HEK293 (cell line): ENCODE data around the gene ASPSCR1.

ENCODE experiments used
- CTCF ChIA-PET: fragments of 350-600 bp; formaldehyde crosslinking; extraction: SDS; loops from one replicate; lab custom pipeline; 2021; ENCODE audit warnings: antibody characterized with exemption; lab: Yijun Ruan, JAX
- POLR2A ChIA-PET: fragments of 300-600 bp; formaldehyde crosslinking; extraction: SDS; loops from one replicate; lab custom pipeline; 2020; ENCODE audit warnings: antibody characterized with exemption, inconsistent platforms; lab: Yijun Ruan, JAX
- H3K27ac ChIP-seq: fragments of 200-500 bp; sonication (Bioruptor generic); 2 replicates; pipeline ENCODE4 v1.5.1; 2014; ENCODE audit warnings: low read depth, low read length, control low read depth, inconsistent platforms; ENCODE audit errors: extremely low read depth
- H3K36me3 ChIP-seq, 2 experiments: fragments of 200-500 bp in 1 of 2; sonication (Bioruptor generic) in 1 of 2; 1 replicate in 1 of 2; 2 replicates in 1 of 2; pipeline ENCODE4 v1.5.1; 2014 to 2017; ENCODE audit warnings: inconsistent platforms in 2 of 2, low read length in 2 of 2; ENCODE audit not compliant: control insufficient read depth in 2 of 2, insufficient read depth in 1 of 2
- H3K4me1 ChIP-seq: fragments of 200-500 bp; sonication (Bioruptor generic); 2 replicates; pipeline ENCODE4 v1.5.1; 2014; ENCODE audit warnings: mild to moderate bottlenecking, low read length, inconsistent platforms; ENCODE audit not compliant: control insufficient read depth, insufficient read depth
- H3K4me3 ChIP-seq: 2 replicates; pipeline ENCODE4 v1.5.1; 2011; ENCODE audit warnings: low read depth, mild to moderate bottlenecking, control low read depth, low read length, moderate library complexity
- H3K9me3 ChIP-seq: fragments of 200-500 bp; sonication (Bioruptor generic); 2 replicates; pipeline ENCODE4 v1.5.1; 2014; ENCODE audit warnings: low read depth, low read length, inconsistent platforms; ENCODE audit not compliant: control insufficient read depth, insufficient read depth
- GLIS2 ChIP-seq: fragments of 450-650 bp; formaldehyde crosslinking; IDR thresholded peaks from 2 replicates; pipeline ENCODE4 v1.5.1; 2016; ENCODE audit warnings: missing biosample characterization, missing genetic modification characterization
- HIC1 ChIP-seq: fragments of 450-650 bp; formaldehyde crosslinking; IDR thresholded peaks from 2 replicates; pipeline ENCODE4 v1.5.1; 2016; ENCODE audit warnings: missing biosample characterization, missing genetic modification characterization
- KLF7 ChIP-seq: fragments of 450-650 bp; formaldehyde crosslinking; IDR thresholded peaks from 2 replicates; pipeline ENCODE4 v1.5.1; 2016; ENCODE audit warnings: missing biosample characterization, missing genetic modification characterization, borderline replicate concordance
- SCRT2 ChIP-seq: fragments of 450-650 bp; formaldehyde crosslinking; IDR thresholded peaks from 2 replicates; pipeline ENCODE4 v1.5.1; 2016; ENCODE audit warnings: missing biosample characterization, missing genetic modification characterization
- WT1 ChIP-seq: fragments of 450-650 bp; formaldehyde crosslinking; IDR thresholded peaks from 2 replicates; pipeline ENCODE4 v1.5.1; 2016; ENCODE audit warnings: missing biosample characterization, missing genetic modification characterization
- YY2 ChIP-seq: fragments of 450-650 bp; formaldehyde crosslinking; IDR thresholded peaks from 2 replicates; pipeline ENCODE4 v1.5.1; 2016; ENCODE audit warnings: missing biosample characterization, missing genetic modification characterization
- ZFP69B ChIP-seq: fragments of 450-650 bp; formaldehyde crosslinking; IDR thresholded peaks from 2 replicates; pipeline ENCODE4 v1.5.1; 2016; ENCODE audit warnings: missing biosample characterization, missing genetic modification characterization
- ZNF132 ChIP-seq: fragments of 450-650 bp; formaldehyde crosslinking; IDR thresholded peaks from 2 replicates; pipeline ENCODE4 v1.5.1; 2017; ENCODE audit warnings: missing biosample characterization, missing genetic modification characterization, borderline replicate concordance
- ZNF223 ChIP-seq: fragments of 450-650 bp; formaldehyde crosslinking; IDR thresholded peaks from 2 replicates; pipeline ENCODE4 v1.5.1; 2016; ENCODE audit warnings: missing biosample characterization, missing genetic modification characterization
- ZNF302 ChIP-seq: fragments of 450-650 bp; formaldehyde crosslinking; IDR thresholded peaks from 2 replicates; pipeline ENCODE4 v1.5.1; 2016; ENCODE audit warnings: missing biosample characterization, missing genetic modification characterization, low read depth
- ZNF335 ChIP-seq: fragments of 450-650 bp; formaldehyde crosslinking; conservative IDR thresholded peaks from 2 replicates; pipeline ENCODE4 v1.5.1; 2016; ENCODE audit warnings: missing biosample characterization, missing genetic modification characterization
- ZNF350 ChIP-seq: fragments of 450-650 bp; formaldehyde crosslinking; IDR thresholded peaks from 2 replicates; pipeline ENCODE4 v1.5.0; 2017; ENCODE audit warnings: missing biosample characterization, mild to moderate bottlenecking, missing genetic modification characterization
- ZNF354C ChIP-seq: fragments of 450-650 bp; formaldehyde crosslinking; IDR thresholded peaks from 2 replicates; pipeline ENCODE4 v1.5.1; 2016; ENCODE audit warnings: missing biosample characterization, missing genetic modification characterization, low read depth, borderline replicate concordance
- ZNF571 ChIP-seq: fragments of 450-650 bp; formaldehyde crosslinking; IDR thresholded peaks from 2 replicates; pipeline ENCODE4 v1.5.0; 2017; ENCODE audit warnings: missing biosample characterization, missing genetic modification characterization
- ZNF600 ChIP-seq: fragments of 450-650 bp; formaldehyde crosslinking; IDR thresholded peaks from 2 replicates; pipeline ENCODE4 v1.5.1; 2016; ENCODE audit warnings: missing biosample characterization, missing genetic modification characterization
- ZNF658 ChIP-seq: fragments of 450-650 bp; formaldehyde crosslinking; IDR thresholded peaks from 2 replicates; pipeline ENCODE4; 2016; ENCODE audit warnings: missing biosample characterization, missing genetic modification characterization
- ZNF660 ChIP-seq: fragments of 450-650 bp; IDR thresholded peaks from 2 replicates; pipeline ENCODE4 v1.5.1; 2018; ENCODE audit warnings: missing biosample characterization, mild to moderate bottlenecking, missing genetic modification characterization

Gene ASPSCR1

GRCh38 chr17:82061047-82061925 is 83.9 kb downstream of the ASPSCR1 start:
- no peaks in the 10 kb centered on the region for H3K9me3 ChIP-seq
- no peak overlapping the region for H3K4me3 ChIP-seq
- POLR2A ChIA-PET = interaction anchor here (0.6 to 14.2 kb wide), 13 partner anchors 8 to 93 kb away, joined by 3 to 96 read pairs (median 4); partner anchors contain the start of genes CENPX, DCXR, LRRC45 and RAC3
- TF ChIP-seq WT1 (tag by site-specific recombination) = no peak
- TF ChIP-seq ZNF571 (tag by site-specific recombination) = no peak
- peak; percentile 42 for TF ChIP-seq GLIS2 (tag by site-specific recombination)
- TF ChIP-seq ZNF335 (tag by site-specific recombination) = no peak
- no peak for TF ChIP-seq ZNF660 (tag by site-specific recombination)
- TF ChIP-seq ZNF600 (tag by site-specific recombination) = peak; percentile 97
- TF ChIP-seq ZNF354C = no peak
- no peak for TF ChIP-seq ZNF132 (tag by site-specific recombination)
- 0 out of 2 replicates have a peak, but pooled peaks have one; percentile 37 for TF ChIP-seq HIC1 (tag by site-specific recombination)
- no peak for TF ChIP-seq SCRT2 (tag by site-specific recombination)
- TF ChIP-seq KLF7 (tag by site-specific recombination) = no peak
- no peak for TF ChIP-seq ZNF223 (tag by site-specific recombination)
- TF ChIP-seq ZNF302 (tag by site-specific recombination) = no peak
- no peak for TF ChIP-seq YY2 (tag by site-specific recombination)
- peak; percentile 34; the same call in 1 of the 2 replicates for TF ChIP-seq ZFP69B (tag by site-specific recombination)
- peaks cover 7% of the 10 kb centered on the region; the same call in 1 of the 2 replicates for H3K4me1 ChIP-seq
- CTCF ChIA-PET = interaction anchor here (0.5 to 0.7 kb wide), 2 partner anchors 35 to 41 kb away, joined by 3 read pairs; no protein-coding TSS in a partner anchor
- peak overlapping the region; percentile 32; the same call in 1 of the 2 replicates for H3K27ac ChIP-seq
- peaks cover 3 to 84% of the 10 kb centered on the region in 2 experiments; a peak in 1 of 3 replicates for H3K36me3 ChIP-seq

- Histone ChIP-seq H3K9me3 (no peaks in the 10 kb centered on the region), H3K36me3 (peaks cover 3 to 73% of the 10 kb centered on the region in 2 experiments; a peak in 1 of 3 replicates), H3K4me3 (no peak overlapping the region), H3K4me1 (peaks cover 7% of the 10 kb centered on the region; the same call in 1 of the 2 replicates), H3K27ac (no peak overlapping the region)
- ChIA-PET CTCF (interaction anchor here (0.8 kb wide), 1 partner anchor 32 kb away, joined by 3 read pairs; no protein-coding TSS in a partner anchor), POLR2A (interaction anchor here (0.6 to 14.2 kb wide), 7 partner anchors 10 to 92 kb away, joined by 3 to 96 read pairs (median 4); partner anchors contain the start of genes CENPX, DCXR, LRRC45 and RAC3)
- TF ChIP-seq ZNF658 = no peak
- TF ChIP-seq ZNF350 = no peak
These were observed 84.9 kb downstream of the ASPSCR1 start for GRCh38 chr17:82062076-82062983.
